K562 (cell line): ENCODE results near the gene HMGN2. TPM values are rescaled to one million over a fixed set of nuclear protein-coding genes. Genes with fewer than 3 reads are reported as not detected.

Source experiments
- ADNP ChIP-seq: fragments of 200-800 bp; sonication (Bioruptor generic); IDR thresholded peaks from 2 replicates; pipeline ENCODE4 v1.6.1; 2016; ENCODE audit warnings: missing genetic modification characterization, missing compliant biosample characterization
- DNMT1 ChIP-seq: fragments of 450-650 bp; IDR thresholded peaks from 2 replicates; pipeline ENCODE4 v1.6.1; 2016; ENCODE audit warnings: antibody characterized with exemption, mild to moderate bottlenecking
- FOXA3 ChIP-seq, 2 experiments: fragments of 450-650 bp in 1 of 2; sonication (generic) in 1 of 2; formaldehyde crosslinking; IDR thresholded peaks in 1 of 2; conservative IDR thresholded peaks in 1 of 2; 2 replicates each; pipeline versions ENCODE4 v1.4.0 to v1.8.0; 2020 to 2022; ENCODE audit warnings: mild to moderate bottlenecking in 2 of 2, missing genetic modification reagents in 1 of 2
- HDGF ChIP-seq: fragments of 450-650 bp; IDR thresholded peaks from 2 replicates; pipeline ENCODE4 v1.6.1; 2016
- HEY1 ChIP-seq: fragments of 250-450 bp; sonication (Bioruptor Pico); IDR thresholded peaks from 2 replicates; pipeline ENCODE4 v1.5.0; 2020; ENCODE audit warnings: mild to moderate bottlenecking, moderate library complexity, borderline replicate concordance
- ILF3 ChIP-seq: fragments of 450-650 bp; IDR thresholded peaks from 2 replicates; pipeline ENCODE4 v1.6.1; 2018; ENCODE audit warnings: antibody characterized with exemption, mild to moderate bottlenecking, moderate library complexity, borderline replicate concordance
- PHF20 ChIP-seq: fragments of 450-650 bp; IDR thresholded peaks from 2 replicates; pipeline ENCODE4 v1.6.1; 2018; ENCODE audit not compliant: partially characterized antibody
- POLR2AphosphoS5 ChIP-seq: IDR thresholded peaks from 2 replicates; pipeline ENCODE4 v1.6.1; 2011; ENCODE audit warnings: mild to moderate bottlenecking, low read depth, low read length, moderate library complexity; ENCODE audit not compliant: control insufficient read depth, insufficient read depth
- TCF15 ChIP-seq: fragments of 250-450 bp; sonication (Bioruptor Pico); IDR thresholded peaks from 2 replicates; pipeline ENCODE4 v1.8.0; 2022; ENCODE audit warnings: moderate library complexity, mild to moderate bottlenecking, inconsistent platforms
- ZFPM2 ChIP-seq: fragments of 250-450 bp; sonication (Bioruptor Pico); IDR thresholded peaks from 2 replicates; pipeline ENCODE4 v1.5.1; 2022; ENCODE audit warnings: mild to moderate bottlenecking
- ZNF592 ChIP-seq: fragments of 450-650 bp; IDR thresholded peaks from 2 replicates; pipeline ENCODE4 v1.6.1; 2017; ENCODE audit warnings: antibody characterized with exemption, mild to moderate bottlenecking
- ZNF766 ChIP-seq: fragments of 200-800 bp; sonication (Bioruptor generic); conservative IDR thresholded peaks from 2 replicates; pipeline ENCODE4 v1.6.1; 2016; ENCODE audit warnings: missing genetic modification characterization, missing compliant biosample characterization
- polyA plus RNA-seq, 8 experiments: library from polyadenylated mRNA; depleted of rRNA in 4 of 8; stranded (reverse) in 5 of 8; unstranded in 3 of 8; fragments of >200 nt; fragmentation: Nextera tagmentation in 2 of 8; fragmentation: Illumina TruSeq in 1 of 8; extraction: Ambion mirVana in 2 of 8; extraction: Trizol in 1 of 8; gene quantifications; 2 replicates each; pipeline versions ENCODE4 v1.2.1 to v1.2.3, GENCODE V29; 2011 to 2014; ENCODE audit warnings: inconsistent platforms in 1 of 8, missing spikeins in 1 of 8
- total RNA-seq, 7 experiments: library from RNA; depleted of rRNA in 6 of 7; stranded (reverse); fragments of >200 nt in 6 of 7; fragmentation: Illumina TruSeq in 2 of 7; extraction: Trizol in 2 of 7; gene quantifications; 2 replicates each; pipeline versions ENCODE4 v1.2.1 to v1.2.3, GENCODE V29; 2011 to 2021; ENCODE audit warnings: low replicate concordance in 1 of 7
- TF ChIP-seq, protein P1 (sequence below), 2 experiments: fragments of 250-450 bp in 1 of 2; fragments of 450-650 bp in 1 of 2; sonication (Bioruptor Pico) in 1 of 2; IDR thresholded peaks; 2 replicates each; pipeline versions ENCODE4 v1.6.1 to v1.8.0; 2016 to 2021; ENCODE audit warnings: mild to moderate bottlenecking in 2 of 2, moderate library complexity in 2 of 2, missing compliant biosample characterization in 1 of 2, missing genetic modification characterization in 1 of 2
- TF ChIP-seq, protein P2 (sequence below): fragments of 450-650 bp; IDR thresholded peaks from 2 replicates; pipeline ENCODE4 v1.6.1; 2016; ENCODE audit warnings: borderline replicate concordance
- TF ChIP-seq, protein P3 (sequence below): fragments of 250-450 bp; sonication (Bioruptor Pico); IDR thresholded peaks from 2 replicates; pipeline ENCODE4 v1.9.0; 2021; ENCODE audit warnings: mild to moderate bottlenecking, inconsistent platforms

Gene HMGN2
- total and polyA plus RNA-seq, 9 of the 15 experiments (the other 6 are each of a cell fraction or from before 2014, with no cell fraction given) = 370 to 1,354 (median 965) TPM

- TF ChIP-seq ZNF592 (peak; percentile 71; the same call in 1 of the 2 replicates), FOXA3 (CRISPR knock-in tag; conservative IDR thresholded peaks at IDR 0.05 in 1 of 2, IDR thresholded peaks at IDR 0.05 in 1 of 2) (no peak), HEY1 (CRISPR knock-in tag) (no peak), POLR2AphosphoS5 (no peak), ADNP (no peak), ILF3 (no peak), TCF15 (no peak), PHF20 (no peak), ZNF766 (CRISPR knock-in tag) (no peak), ZFPM2 (CRISPR knock-in tag) (no peak), DNMT1 (no peak), HDGF (no peak)
- TF ChIP-seq, protein P1, sequence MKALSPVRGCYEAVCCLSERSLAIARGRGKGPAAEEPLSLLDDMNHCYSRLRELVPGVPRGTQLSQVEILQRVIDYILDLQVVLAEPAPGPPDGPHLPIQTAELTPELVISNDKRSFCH (CRISPR knock-in tag; IDR thresholded peaks at IDR 0.05) = no peak
- TF ChIP-seq, protein P1 (tag; IDR thresholded peaks at IDR 0.05) = 0 out of 2 replicates have a peak, but pooled peaks have one; percentile 33
- TF ChIP-seq, protein P2, sequence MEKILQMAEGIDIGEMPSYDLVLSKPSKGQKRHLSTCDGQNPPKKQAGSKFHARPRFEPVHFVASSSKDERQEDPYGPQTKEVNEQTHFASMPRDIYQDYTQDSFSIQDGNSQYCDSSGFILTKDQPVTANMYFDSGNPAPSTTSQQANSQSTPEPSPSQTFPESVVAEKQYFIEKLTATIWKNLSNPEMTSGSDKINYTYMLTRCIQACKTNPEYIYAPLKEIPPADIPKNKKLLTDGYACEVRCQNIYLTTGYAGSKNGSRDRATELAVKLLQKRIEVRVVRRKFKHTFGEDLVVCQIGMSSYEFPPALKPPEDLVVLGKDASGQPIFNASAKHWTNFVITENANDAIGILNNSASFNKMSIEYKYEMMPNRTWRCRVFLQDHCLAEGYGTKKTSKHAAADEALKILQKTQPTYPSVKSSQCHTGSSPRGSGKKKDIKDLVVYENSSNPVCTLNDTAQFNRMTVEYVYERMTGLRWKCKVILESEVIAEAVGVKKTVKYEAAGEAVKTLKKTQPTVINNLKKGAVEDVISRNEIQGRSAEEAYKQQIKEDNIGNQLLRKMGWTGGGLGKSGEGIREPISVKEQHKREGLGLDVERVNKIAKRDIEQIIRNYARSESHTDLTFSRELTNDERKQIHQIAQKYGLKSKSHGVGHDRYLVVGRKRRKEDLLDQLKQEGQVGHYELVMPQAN = no peak
- TF ChIP-seq, protein P3, sequence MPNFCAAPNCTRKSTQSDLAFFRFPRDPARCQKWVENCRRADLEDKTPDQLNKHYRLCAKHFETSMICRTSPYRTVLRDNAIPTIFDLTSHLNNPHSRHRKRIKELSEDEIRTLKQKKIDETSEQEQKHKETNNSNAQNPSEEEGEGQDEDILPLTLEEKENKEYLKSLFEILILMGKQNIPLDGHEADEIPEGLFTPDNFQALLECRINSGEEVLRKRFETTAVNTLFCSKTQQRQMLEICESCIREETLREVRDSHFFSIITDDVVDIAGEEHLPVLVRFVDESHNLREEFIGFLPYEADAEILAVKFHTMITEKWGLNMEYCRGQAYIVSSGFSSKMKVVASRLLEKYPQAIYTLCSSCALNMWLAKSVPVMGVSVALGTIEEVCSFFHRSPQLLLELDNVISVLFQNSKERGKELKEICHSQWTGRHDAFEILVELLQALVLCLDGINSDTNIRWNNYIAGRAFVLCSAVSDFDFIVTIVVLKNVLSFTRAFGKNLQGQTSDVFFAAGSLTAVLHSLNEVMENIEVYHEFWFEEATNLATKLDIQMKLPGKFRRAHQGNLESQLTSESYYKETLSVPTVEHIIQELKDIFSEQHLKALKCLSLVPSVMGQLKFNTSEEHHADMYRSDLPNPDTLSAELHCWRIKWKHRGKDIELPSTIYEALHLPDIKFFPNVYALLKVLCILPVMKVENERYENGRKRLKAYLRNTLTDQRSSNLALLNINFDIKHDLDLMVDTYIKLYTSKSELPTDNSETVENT (CRISPR knock-in tag) = no peak
Measured at GRCh38 chr1:26483980-26484379, 11.7 kb downstream of the HMGN2 start (continued).
